ENCODE data around the gene NEK5.

DNA sequence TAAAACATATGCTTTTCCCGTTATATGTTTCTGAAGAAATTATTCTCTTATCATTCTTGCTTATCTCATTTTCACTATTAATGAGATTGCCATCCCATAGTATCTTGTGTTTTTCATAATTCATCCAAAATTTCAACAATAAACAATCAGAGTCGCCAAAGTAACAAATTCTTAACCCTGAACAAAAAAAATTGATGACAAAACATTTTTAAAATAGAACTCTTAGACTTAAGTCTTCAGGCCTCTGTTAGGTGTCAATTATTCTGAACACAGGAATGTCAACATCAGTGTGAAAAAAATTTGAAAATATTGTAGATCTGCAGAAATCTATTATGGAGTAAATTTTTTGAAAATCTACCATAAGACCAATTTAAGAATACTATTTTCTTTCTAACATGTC lies 37.4 kb downstream of the NEK5 start:
- no peak for TF ChIP-seq CTCF (IDR thresholded peaks at IDR 0.05; ENCODE audit: insufficient read depth, low read depth, low read length)
- TF ChIP-seq EZH2 (IDR thresholded peaks at IDR 0.05; ENCODE audit: insufficient read depth, low read length) = no peak

Measured in astrocyte (in vitro differentiated cells and primary cell).